GM12878 (cell line): ENCODE results near the gene AGAP3. TPM values are rescaled to one million over a fixed set of nuclear protein-coding genes. Genes with fewer than 3 reads are reported as not detected.

Source experiments
- ATAC-seq: fragments of 200-7000 bp; cut with Tn5 transposase; 3 replicates; pipeline ENCODE4 v1.9.1; 2020; ENCODE audit warnings: mild to moderate bottlenecking, moderate library complexity
- BruUV-seq: library from RNA; stranded (reverse); fragments of 400-500 nt; replicated peaks from 2 replicates; lab custom pipeline; 2021; lab: Mats Ljungman, UMichigan
- CTCF ChIA-PET: fragments of 300-600 bp; sonication (Branson Sonifier 250); formaldehyde crosslinking; extraction: SDS; loops from one replicate; lab custom pipeline; 2021; ENCODE audit warnings: inconsistent platforms; lab: Yijun Ruan, JAX
- POLR2A ChIA-PET: fragments of 350-600 bp; formaldehyde crosslinking; extraction: SDS; loops from one replicate; lab custom pipeline; 2021; ENCODE audit warnings: inconsistent platforms; lab: Charles Lee
- RAD21 ChIA-PET: fragments of 300-600 bp; sonication (Branson Sonifier 250); formaldehyde crosslinking; loops from one replicate; lab custom pipeline; 2023; ENCODE audit warnings: antibody characterized with exemption; ENCODE audit not compliant: unreplicated experiment; lab: Charles Lee
- SMC1A ChIA-PET: fragments of 300-600 bp; sonication (Branson Sonifier 250); formaldehyde crosslinking; loops from one replicate; lab custom pipeline; 2023; ENCODE audit not compliant: unreplicated experiment, uncharacterized antibody; lab: Charles Lee
- DNase-seq: peaks from one replicate; pipeline ENCODE4 v3.0.0-alpha.2; 2011; ENCODE audit warnings: low read depth, low spot score
- FAIRE-seq: peaks from 3 replicates; lab custom pipeline; 2011; peaks lifted over from hg19 to GRCh38; lab: Jason Lieb, UNC
- H2AFZ ChIP-seq: 2 replicates; pipeline ENCODE4 v1.6.0; 2011; ENCODE audit warnings: low read depth, low read length, control low read depth; ENCODE audit not compliant: control insufficient read depth
- H3K27ac ChIP-seq: 2 replicates; pipeline ENCODE4 v1.5.1; 2011; ENCODE audit warnings: control low read depth; ENCODE audit not compliant: control insufficient read depth, insufficient read depth
- H3K27me3 ChIP-seq, 2 experiments: replicated peaks in 1 of 2; 2 replicates each; pipeline versions ENCODE4 v1.6.0 to v1.6.1; 2011; ENCODE audit warnings: low read length in 1 of 2; ENCODE audit not compliant: control insufficient read depth in 2 of 2, insufficient read depth in 2 of 2
- H3K36me3 ChIP-seq, 2 experiments: 2 replicates each; pipeline ENCODE4 v1.5.1; 2011; ENCODE audit warnings: low read length in 1 of 2; ENCODE audit not compliant: control insufficient read depth in 2 of 2, insufficient read depth in 2 of 2
- H3K4me1 ChIP-seq: 2 replicates; pipeline ENCODE4 v1.6.1; 2011; ENCODE audit warnings: mild to moderate bottlenecking, low read length, moderate library complexity, mixed read lengths; ENCODE audit not compliant: control insufficient read depth, insufficient read depth
- H3K4me2 ChIP-seq: 2 replicates; pipeline ENCODE4 v1.6.0; 2011; ENCODE audit warnings: control low read depth; ENCODE audit not compliant: control insufficient read depth, insufficient read depth
- H3K4me3 ChIP-seq: fragments of 200-600 bp; sonication (generic); 2 replicates; pipeline ENCODE4 v1.5.1; 2016
- H3K79me2 ChIP-seq: 2 replicates; pipeline ENCODE4 v1.6.0; 2011; ENCODE audit warnings: low read length; ENCODE audit not compliant: control insufficient read depth, insufficient read depth
- H3K9ac ChIP-seq: 2 replicates; pipeline ENCODE4 v1.8.0; 2011; ENCODE audit warnings: low read length, control low read depth, mixed read lengths; ENCODE audit not compliant: control insufficient read depth, insufficient read depth
- H3K9me3 ChIP-seq: replicated peaks from 3 replicates; pipeline ENCODE4 v1.5.1; 2011; ENCODE audit warnings: mild to moderate bottlenecking, low read length; ENCODE audit not compliant: control insufficient read depth, insufficient read depth
- H4K20me1 ChIP-seq: 2 replicates; pipeline ENCODE4 v1.6.0; 2011; ENCODE audit not compliant: control insufficient read depth, insufficient read depth
- ATF3 ChIP-seq: IDR thresholded peaks from 2 replicates; pipeline ENCODE4 v1.6.1; 2011; ENCODE audit warnings: low read depth, mild to moderate bottlenecking, low read length, moderate library complexity, borderline replicate concordance; ENCODE audit errors: extremely low read depth
- BCL11A ChIP-seq: IDR thresholded peaks from 2 replicates; pipeline ENCODE4 v1.6.1; 2011; ENCODE audit warnings: low read depth, low read length
- CBFB ChIP-seq: IDR thresholded peaks from 2 replicates; pipeline ENCODE4 v1.6.1; 2016; ENCODE audit warnings: antibody characterized with exemption, low read depth
- E2F8 ChIP-seq: fragments of 450-650 bp; IDR thresholded peaks from 2 replicates; pipeline ENCODE4 v1.6.1; 2018; ENCODE audit warnings: mild to moderate bottlenecking, low read depth, moderate library complexity; ENCODE audit not compliant: partially characterized antibody
- ESRRA ChIP-seq: IDR thresholded peaks from 2 replicates; pipeline ENCODE4 v1.6.1; 2012; ENCODE audit warnings: mild to moderate bottlenecking, low read length, improper control_type of control experiment
- ETV6 ChIP-seq, 2 experiments: fragments of 450-650 bp in 1 of 2; IDR thresholded peaks in 1 of 2; conservative IDR thresholded peaks in 1 of 2; 2 replicates each; pipeline ENCODE4 v1.6.1; 2014; ENCODE audit warnings: antibody characterized with exemption in 1 of 2, borderline replicate concordance in 1 of 2, low read depth in 1 of 2, mild to moderate bottlenecking in 1 of 2, moderate library complexity in 1 of 2
- NKRF ChIP-seq: fragments of 450-650 bp; conservative IDR thresholded peaks from 2 replicates; pipeline ENCODE4 v1.6.1; 2017; ENCODE audit warnings: mild to moderate bottlenecking, moderate library complexity
- RAD51 ChIP-seq: fragments of 450-650 bp; IDR thresholded peaks from 2 replicates; pipeline ENCODE4 v1.6.1; 2016; ENCODE audit warnings: moderate library complexity, mild to moderate bottlenecking, inconsistent platforms
- SRF ChIP-seq, 2 experiments: IDR thresholded peaks; 2 replicates each; pipeline ENCODE4 v1.6.1; 2011; ENCODE audit warnings: low read depth in 2 of 2, low read length in 2 of 2, mild to moderate bottlenecking in 1 of 2, moderate library complexity in 1 of 2
- YBX1 ChIP-seq: fragments of 450-650 bp; IDR thresholded peaks from 2 replicates; pipeline ENCODE4 v1.6.1; 2016; ENCODE audit warnings: antibody characterized with exemption
- whole genome bisulfite sequencing: methylation state at CpG from one replicate; pipeline ENCODE4 v1.1.6; 2016; ENCODE audit warnings: low lambda C conversion rate; ENCODE audit not compliant: insufficient replicate concordance, insufficient coverage; ENCODE audit errors: missing lambda C conversion rate; 5-methylcytosine and 5-hydroxymethylcytosine counted together
- in situ Hi-C: fragments of 300-500 bp; cut with MboI; formaldehyde crosslinking; loops from 9 replicates; pipeline ENCODE4 v1.14.3; 2018; ENCODE audit warnings: mixed read lengths
- intact Hi-C: fragments of 100-400 bp; cut with micrococcal nuclease; formaldehyde crosslinking; loops from one replicate; pipeline ENCODE4 v1.14.2; 2022; ENCODE audit not compliant: unreplicated experiment
- polyA plus RNA-seq, 11 experiments: library from polyadenylated mRNA; depleted of rRNA in 4 of 11; unstranded in 6 of 11; stranded (reverse) in 5 of 11; fragments of >200 nt; fragmentation: Nextera tagmentation in 4 of 11; fragmentation: Illumina TruSeq in 1 of 11; extraction: Ambion mirVana in 4 of 11; extraction: Trizol in 1 of 11; gene quantifications; 1 replicate in 1 of 11; 2 replicates in 10 of 11; pipeline versions ENCODE4 v1.2.1 to v1.2.3, GENCODE V29; 2011 to 2016; ENCODE audit warnings: inconsistent platforms in 2 of 11, missing spikeins in 2 of 11, low read depth in 1 of 11
- total RNA-seq, 4 experiments: library from RNA; depleted of rRNA in 3 of 4; stranded (reverse); fragments of >200 nt in 3 of 4; fragmentation: Illumina TruSeq in 1 of 4; extraction: Trizol in 1 of 4; gene quantifications; 2 replicates each; pipeline versions ENCODE4 v1.2.1 to v1.2.3, GENCODE V29; 2013 to 2021
- TF ChIP-seq, protein P1 (sequence below): fragments of 450-650 bp; formaldehyde crosslinking; IDR thresholded peaks from 2 replicates; pipeline ENCODE4 v1.4.0; 2022; ENCODE audit warnings: mild to moderate bottlenecking, moderate library complexity
- TF ChIP-seq, protein P2 (sequence below): fragments of 450-650 bp; IDR thresholded peaks from 2 replicates; pipeline ENCODE4 v1.6.1; 2016; ENCODE audit warnings: mild to moderate bottlenecking

AGAP3 gene
- total and polyA plus RNA-seq, 10 of the 15 experiments (the other 5 are each of a cell fraction or from before 2014, with no cell fraction given): 1.8 to 68.1 (median 15.7) TPM

- in situ Hi-C loops (no loop called here), intact Hi-C loops (no loop called here)
- SMC1A ChIA-PET: no interaction called here
- Histone ChIP-seq H3K4me2 (no peak overlapping the region), H3K36me3 (no peaks in the 10 kb centered on the region), H3K79me2 (no peaks in the 10 kb centered on the region), H3K9me3 (no peaks in the 10 kb centered on the region), H3K27ac (no peak overlapping the region), H3K27me3 (no peaks in the 10 kb centered on the region), H3K4me3 (no peak overlapping the region), H4K20me1 (no peaks in the 10 kb centered on the region), H2AFZ (no peak overlapping the region), H3K4me1 (no peaks in the 10 kb centered on the region), H3K9ac (no peak overlapping the region)
- RAD21 ChIA-PET: no interaction called here
- CTCF ChIA-PET: interaction anchor here (1.5 kb wide), 1 partner anchor 12 kb away, joined by 4 read pairs; no protein-coding TSS in a partner anchor
- DNase-seq (no peak), FAIRE-seq (no peak), ATAC-seq (no peak)
- BruUV-seq: no TSS peak
- POLR2A ChIA-PET: no interaction called here
- TF ChIP-seq BCL11A (no peak), SRF (IDR thresholded peaks at IDR 0.05; ENCODE audit: low read depth in 2 of 2, low read length in 2 of 2) (no peak), E2F8 (no peak), ETV6 (conservative IDR thresholded peaks at IDR 0.05 in 1 of 2, IDR thresholded peaks at IDR 0.05 in 1 of 2; ENCODE audit: borderline replicate concordance in 1 of 2, low read depth in 1 of 2) (no peak), ESRRA (no peak), YBX1 (no peak), ATF3 (no peak), RAD51 (no peak), CBFB (no peak), NKRF (no peak)
- TF ChIP-seq, protein P1, sequence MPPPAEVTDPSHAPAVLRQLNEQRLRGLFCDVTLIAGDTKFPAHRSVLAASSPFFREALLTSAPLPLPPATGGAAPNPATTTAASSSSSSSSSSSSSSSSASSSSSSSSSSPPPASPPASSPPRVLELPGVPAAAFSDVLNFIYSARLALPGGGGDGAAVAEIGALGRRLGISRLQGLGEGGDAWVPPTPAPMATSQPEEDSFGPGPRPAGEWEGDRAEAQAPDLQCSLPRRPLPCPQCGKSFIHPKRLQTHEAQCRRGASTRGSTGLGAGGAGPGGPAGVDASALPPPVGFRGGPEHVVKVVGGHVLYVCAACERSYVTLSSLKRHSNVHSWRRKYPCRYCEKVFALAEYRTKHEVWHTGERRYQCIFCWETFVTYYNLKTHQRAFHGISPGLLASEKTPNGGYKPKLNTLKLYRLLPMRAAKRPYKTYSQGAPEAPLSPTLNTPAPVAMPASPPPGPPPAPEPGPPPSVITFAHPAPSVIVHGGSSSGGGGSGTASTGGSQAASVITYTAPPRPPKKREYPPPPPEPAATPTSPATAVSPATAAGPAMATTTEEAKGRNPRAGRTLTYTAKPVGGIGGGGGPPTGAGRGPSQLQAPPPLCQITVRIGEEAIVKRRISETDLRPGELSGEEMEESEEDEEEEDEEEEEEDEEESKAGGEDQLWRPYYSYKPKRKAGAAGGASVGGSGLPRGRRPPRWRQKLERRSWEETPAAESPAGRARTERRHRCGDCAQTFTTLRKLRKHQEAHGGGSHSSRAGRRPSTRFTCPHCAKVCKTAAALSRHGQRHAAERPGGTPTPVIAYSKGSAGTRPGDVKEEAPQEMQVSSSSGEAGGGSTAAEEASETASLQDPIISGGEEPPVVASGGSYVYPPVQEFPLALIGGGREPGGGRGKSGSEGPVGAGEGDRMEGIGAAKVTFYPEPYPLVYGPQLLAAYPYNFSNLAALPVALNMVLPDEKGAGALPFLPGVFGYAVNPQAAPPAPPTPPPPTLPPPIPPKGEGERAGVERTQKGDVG (CRISPR knock-in tag): no peak
- TF ChIP-seq, protein P2, sequence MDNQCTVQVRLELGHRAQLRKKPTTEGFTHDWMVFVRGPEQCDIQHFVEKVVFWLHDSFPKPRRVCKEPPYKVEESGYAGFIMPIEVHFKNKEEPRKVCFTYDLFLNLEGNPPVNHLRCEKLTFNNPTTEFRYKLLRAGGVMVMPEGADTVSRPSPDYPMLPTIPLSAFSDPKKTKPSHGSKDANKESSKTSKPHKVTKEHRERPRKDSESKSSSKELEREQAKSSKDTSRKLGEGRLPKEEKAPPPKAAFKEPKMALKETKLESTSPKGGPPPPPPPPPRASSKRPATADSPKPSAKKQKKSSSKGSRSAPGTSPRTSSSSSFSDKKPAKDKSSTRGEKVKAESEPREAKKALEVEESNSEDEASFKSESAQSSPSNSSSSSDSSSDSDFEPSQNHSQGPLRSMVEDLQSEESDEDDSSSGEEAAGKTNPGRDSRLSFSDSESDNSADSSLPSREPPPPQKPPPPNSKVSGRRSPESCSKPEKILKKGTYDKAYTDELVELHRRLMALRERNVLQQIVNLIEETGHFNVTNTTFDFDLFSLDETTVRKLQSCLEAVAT: no peak
- WGBS: 81% methylated on average over 30 of the region's 30 CpGs
Observed at GRCh38 chr7:151040616-151041375, 45.5 kb upstream of the AGAP3 start.
